Esophagus muscularis mucosa (tissue), 3 donors: ENCODE results near the gene CD36.

Experiments used
- CTCF ChIP-seq, 3 experiments: fragments of 200-600 bp in 2 of 3; fragments of 450-650 bp in 1 of 3; sonication (generic) in 2 of 3; IDR thresholded peaks; one replicate each; pipeline ENCODE4 v1.5.1; 2017 to 2019; ENCODE audit warnings: antibody characterized with exemption in 3 of 3, mild to moderate bottlenecking in 2 of 3, moderate library complexity in 1 of 3
- POLR2A ChIP-seq: fragments of 450-650 bp; IDR thresholded peaks from one replicate; pipeline ENCODE4 v1.6.1; 2017; ENCODE audit warnings: antibody characterized with exemption, moderate library complexity, mild to moderate bottlenecking, low read depth
- POLR2AphosphoS5 ChIP-seq, 2 donors: sonication (generic); formaldehyde crosslinking; IDR thresholded peaks; one replicate each; pipeline ENCODE4 v1.6.1; 2017; ENCODE audit warnings: antibody characterized with exemption in 2 of 2

- TF ChIP-seq CTCF (IDR thresholded peaks at IDR 0.05) (peak; percentile 66 to 76 (median 68)), POLR2AphosphoS5 (IDR thresholded peaks at IDR 0.05) (no peak), POLR2A (no peak)
Measured at GRCh38 chr7:80699045-80699638, 60.7 kb downstream of the CD36 start.
